Measurements from ENCODE around the gene ICAM5. TPM values are rescaled to one million over a fixed set of nuclear protein-coding genes. Genes with fewer than 3 reads are reported as not detected.

Gene ICAM5
- polyA plus RNA-seq, 1 donor from 2014 or later: 4.1 TPM

- no peaks in the 10 kb centered on the region for H4K20me1 ChIP-seq (ENCODE audit: insufficient read depth)
- no peak overlapping the region for H3K4me2 ChIP-seq (ENCODE audit: low read length)
- no peaks in the 10 kb centered on the region for H3K9me2 ChIP-seq (ENCODE audit: insufficient read depth, low read length)
- no peak overlapping the region for H2AFZ ChIP-seq (ENCODE audit: low read depth, low read length)
- TF ChIP-seq POLR2AphosphoS5 (IDR thresholded peaks at IDR 0.05) (no peak), EZH2 (IDR thresholded peaks at IDR 0.05; ENCODE audit: borderline replicate concordance, insufficient read depth, low read length, poor library complexity, severe bottlenecking) (no peak), CTCF (IDR thresholded peaks at IDR 0.05; ENCODE audit: poor library complexity, severe bottlenecking) (no peak)
- H3K27ac ChIP-seq (ENCODE audit: low read length): no peak overlapping the region
- no peaks in the 10 kb centered on the region for H3F3A ChIP-seq (ENCODE audit: insufficient read depth, low read length, poor library complexity, severe bottlenecking)
- no peaks in the 10 kb centered on the region for H3K79me2 ChIP-seq (replicated peaks; ENCODE audit: insufficient read depth, low read length)
- no peaks in the 10 kb centered on the region for H3K27me3 ChIP-seq (ENCODE audit: insufficient read depth, low read depth, low read length)
- no peak overlapping the region for H3K9ac ChIP-seq (ENCODE audit: low read length)
- H3K4me3 ChIP-seq (ENCODE audit: low read length): no peak overlapping the region
- H3K9me3 ChIP-seq (ENCODE audit: low read length): no peaks in the 10 kb centered on the region
- H3K36me3 ChIP-seq (ENCODE audit: insufficient read depth, low read length): no peaks in the 10 kb centered on the region
Observed at GRCh38 chr19:10321874-10322835, 32.4 kb downstream of the ICAM5 start.

- peaks cover 7% of the 10 kb centered on the region for H3K79me2 ChIP-seq (replicated peaks; ENCODE audit: insufficient read depth, low read length)
- no peak overlapping the region for H2AFZ ChIP-seq (ENCODE audit: low read depth, low read length)
- H3K9ac ChIP-seq (ENCODE audit: low read length): no peak overlapping the region
- H3K27me3 ChIP-seq (ENCODE audit: insufficient read depth, low read depth, low read length): no peaks in the 10 kb centered on the region
- no peaks in the 10 kb centered on the region for H4K20me1 ChIP-seq (ENCODE audit: insufficient read depth)
- no peaks in the 10 kb centered on the region for H3F3A ChIP-seq (ENCODE audit: insufficient read depth, low read length, poor library complexity, severe bottlenecking)
- no peak overlapping the region for H3K27ac ChIP-seq (ENCODE audit: low read length)
- H3K9me3 ChIP-seq (ENCODE audit: low read length): no peaks in the 10 kb centered on the region
- H3K4me3 ChIP-seq (ENCODE audit: low read length): no peak overlapping the region
- H3K9me2 ChIP-seq (ENCODE audit: insufficient read depth, low read length): no peaks in the 10 kb centered on the region
- TF ChIP-seq REST (IDR thresholded peaks at IDR 0.05; ENCODE audit: borderline replicate concordance): no peak
- TF ChIP-seq CTCF (IDR thresholded peaks at IDR 0.05; ENCODE audit: poor library complexity, severe bottlenecking): no peak
- no peak for TF ChIP-seq TAF1 (IDR thresholded peaks at IDR 0.05; ENCODE audit: low read depth)
- TF ChIP-seq EZH2 (IDR thresholded peaks at IDR 0.05; ENCODE audit: borderline replicate concordance, insufficient read depth, low read length, poor library complexity, severe bottlenecking): no peak
- no peak for TF ChIP-seq SMC3 (conservative IDR thresholded peaks at IDR 0.05; ENCODE audit: poor library complexity)
- no peak for TF ChIP-seq RAD21 (conservative IDR thresholded peaks at IDR 0.05)
- TF ChIP-seq POLR2AphosphoS5 (IDR thresholded peaks at IDR 0.05): no peak
- TF ChIP-seq MXI1 (conservative IDR thresholded peaks at IDR 0.05; ENCODE audit: poor library complexity, severe bottlenecking): no peak
- H3K36me3 ChIP-seq (ENCODE audit: insufficient read depth, low read length): no peaks in the 10 kb centered on the region
- H3K4me2 ChIP-seq (ENCODE audit: low read length): no peak overlapping the region
Observed at GRCh38 chr19:10325732-10326131, 36.0 kb downstream of the ICAM5 start.
